Activated T-cell treated with anti-CD3 and anti-CD28 coated beads for 48 hours (primary cell): Measurements from ENCODE around the gene DHODH.
"Not testable (repeated sequence)": the region's sequence is repeated elsewhere in the genome, so short reads cannot be mapped to it uniquely, and the experiment has no call there.

ENCODE experiments used
- DNase-seq: peaks from one replicate; pipeline ENCODE4 v3.0.0-alpha.2; 2020; ENCODE audit warnings: low read depth

DHODH gene

GRCh38 chr16:72054254-72054847 lies 45.8 kb downstream of the DHODH start, which contains the start of gene HP:
HP (plus strand) TSS chr16:72054505; CDS start chr16:72054653, 148 bp downstream.
- not testable (repeated sequence) for DNase-seq

- no peak for DNase-seq
Measured at GRCh38 chr16:72055911-72056310, 47.4 kb downstream of the DHODH start.

- not testable (repeated sequence) for DNase-seq
Measured at GRCh38 chr16:72057313-72057712, 48.8 kb downstream of the DHODH start.

GRCh38 chr16:72059060-72059459 lies 50.5 kb downstream of the DHODH start:
- not testable (repeated sequence) for DNase-seq

- DNase-seq = no peak
Measured at GRCh38 chr16:72060405-72060804, 51.9 kb downstream of the DHODH start.

- no peak for DNase-seq
Measured at GRCh38 chr16:72061564-72061963, 53.0 kb downstream of the DHODH start.

- DNase-seq = no peak
Measured at GRCh38 chr16:72064361-72064894, 55.9 kb downstream of the DHODH start.

GRCh38 chr16:72066747-72067146 lies 58.2 kb downstream of the DHODH start:
- no peak for DNase-seq

- DNase-seq = no peak
Measured at GRCh38 chr16:72068930-72069329, 60.4 kb downstream of the DHODH start.

GRCh38 chr16:72072514-72073342 lies 64.2 kb downstream of the DHODH start:
- DNase-seq = no peak

GRCh38 chr16:72073560-72074230 lies 65.2 kb downstream of the DHODH start:
- no peak for DNase-seq

GRCh38 chr16:72075067-72075466 lies 66.5 kb downstream of the DHODH start:
- not testable (repeated sequence) for DNase-seq
